Bone marrow (tissue), 2 donors: ENCODE data around the gene NDUFB4.
A peak's percentile ranks its signal among the peaks of the same experiment; 100 is the strongest.
"Not testable (repeated sequence)": the region's sequence is repeated elsewhere in the genome, so short reads cannot be mapped to it uniquely, and the experiment has no call there.

Experiments used
- DNase-seq, 2 donors: peaks; one replicate each; lab custom pipeline; 2025; lab: John Stamatoyannopoulos, UW

The NDUFB4 gene

DNA sequence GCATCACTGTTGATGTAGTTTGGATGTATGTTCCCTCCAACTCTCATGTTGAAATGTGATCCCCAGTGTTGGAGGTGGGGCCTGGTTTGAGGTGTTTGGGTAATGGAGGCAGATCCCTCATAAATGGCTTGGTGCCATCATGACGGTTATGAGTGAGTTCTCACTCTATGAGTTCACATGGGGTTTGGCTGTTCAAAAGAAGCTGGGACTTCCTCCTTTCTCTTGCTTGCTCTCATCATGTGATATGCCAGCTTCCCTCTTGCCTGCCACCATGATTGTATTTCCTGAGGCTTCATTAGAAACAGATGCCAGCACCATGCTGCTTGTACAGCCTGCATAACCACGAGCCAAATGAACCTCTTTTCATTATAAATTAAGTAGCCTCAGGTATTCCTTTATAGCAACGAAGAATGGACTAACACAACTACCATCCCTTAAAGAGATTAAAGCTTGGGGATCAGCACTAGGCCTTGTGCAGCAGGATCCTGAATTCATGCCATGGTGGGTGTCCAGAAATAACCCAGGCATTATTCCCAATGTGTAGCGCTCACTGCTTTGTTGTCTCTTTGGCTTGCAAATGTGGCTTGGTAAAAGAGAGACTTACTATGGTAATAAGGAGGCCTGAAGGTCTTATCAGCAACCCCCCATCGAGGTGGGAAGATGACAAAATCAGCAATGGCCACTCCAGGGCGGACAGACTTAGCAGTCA, 41.9 kb downstream of the NDUFB4 start:
- no peak for DNase-seq

DNA sequence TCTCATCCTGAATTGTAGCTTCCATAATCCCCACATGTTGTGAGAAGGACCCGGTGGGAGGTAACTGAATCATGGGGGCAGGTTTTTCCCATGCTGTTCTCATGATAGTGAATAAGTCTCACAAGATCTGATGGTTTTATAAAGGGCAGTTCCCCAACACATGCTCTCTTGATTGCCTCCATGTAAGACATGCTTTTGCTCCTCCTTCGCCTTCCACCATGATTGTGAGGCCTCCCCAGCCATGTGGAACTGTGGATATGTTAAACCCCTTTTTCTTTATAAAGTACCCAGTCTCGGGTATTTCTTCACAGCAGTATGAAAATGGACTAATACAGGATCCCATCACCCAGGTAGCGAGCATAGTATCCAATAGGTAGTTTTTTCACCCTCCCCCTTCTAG, 42.7 kb downstream of the NDUFB4 start:
- DNase-seq: not testable (repeated sequence)

DNA sequence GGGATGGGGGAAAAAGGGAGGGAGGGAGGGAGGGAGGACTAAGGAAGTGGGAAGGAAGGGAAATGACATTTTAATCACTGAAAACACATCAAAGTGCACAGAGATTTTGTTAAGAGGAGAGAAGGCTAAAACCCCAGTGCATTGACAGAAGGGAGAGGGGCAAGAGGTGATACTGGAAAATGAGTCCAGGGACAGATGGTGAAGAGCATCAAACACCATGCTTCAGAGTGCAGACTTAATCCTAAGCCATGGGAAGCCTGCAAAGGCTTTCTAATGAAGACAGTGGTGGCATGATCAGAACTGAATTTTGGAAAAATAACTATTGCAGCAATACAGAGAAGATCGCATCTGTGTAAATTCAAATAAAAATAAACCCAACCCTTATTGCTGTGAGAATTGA, 44.1 kb downstream of the NDUFB4 start:
- DNase-seq: no peak

DNA sequence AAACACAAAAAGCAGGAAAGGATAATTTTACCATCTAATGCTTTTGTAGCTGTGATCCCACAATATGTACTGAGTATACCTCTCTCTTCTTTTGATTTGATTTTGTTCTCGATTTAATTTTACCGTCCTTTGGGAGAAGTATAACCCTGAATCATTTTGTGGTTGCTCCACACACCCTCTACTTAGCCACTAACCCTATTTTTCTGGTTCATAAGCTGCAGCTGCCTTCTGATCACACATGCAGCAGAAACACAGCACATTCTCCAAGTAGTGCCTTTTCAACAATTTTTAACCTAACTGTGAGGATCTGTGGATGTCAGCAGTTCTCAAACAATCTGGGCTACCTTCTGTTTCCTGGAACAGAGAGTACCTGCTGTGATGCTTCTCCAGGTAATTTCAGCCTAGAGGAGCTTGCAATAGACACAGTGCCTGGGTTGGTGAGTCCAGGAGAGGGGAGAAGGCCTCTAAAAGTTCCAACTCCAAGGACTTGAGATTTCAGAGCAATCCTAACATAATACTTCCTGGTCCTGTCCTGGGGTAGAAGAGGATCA, 45.6 kb downstream of the NDUFB4 start:
- DNase-seq: no peak

DNA sequence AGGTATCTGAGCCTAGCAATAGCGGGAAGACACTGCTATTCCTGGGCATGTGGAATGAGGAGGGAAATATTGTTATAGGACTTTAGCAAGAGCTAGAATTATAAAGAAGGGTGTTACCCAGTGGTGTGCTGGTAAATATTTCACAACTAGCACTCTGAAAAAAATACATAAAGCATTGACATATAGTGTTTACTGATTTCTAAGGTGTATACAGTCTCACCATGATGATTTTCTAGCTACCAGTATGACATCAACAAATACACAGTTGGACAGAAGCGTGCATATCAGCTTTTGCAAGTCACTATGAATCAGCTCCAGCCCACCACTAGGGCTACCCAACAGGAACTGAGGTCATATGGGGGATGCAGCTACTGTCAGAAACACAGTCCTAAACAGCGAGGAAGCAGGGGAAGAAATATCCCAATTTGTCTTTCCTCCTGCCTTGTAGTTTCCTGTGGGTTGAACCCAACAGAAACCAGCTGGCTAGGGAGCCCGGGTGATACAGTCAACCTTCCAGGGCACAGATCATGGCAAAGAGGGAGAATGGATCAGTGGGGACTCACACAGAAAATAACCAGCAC, 46.3 kb downstream of the NDUFB4 start:
- DNase-seq: peak; percentile 5 to 96

DNA sequence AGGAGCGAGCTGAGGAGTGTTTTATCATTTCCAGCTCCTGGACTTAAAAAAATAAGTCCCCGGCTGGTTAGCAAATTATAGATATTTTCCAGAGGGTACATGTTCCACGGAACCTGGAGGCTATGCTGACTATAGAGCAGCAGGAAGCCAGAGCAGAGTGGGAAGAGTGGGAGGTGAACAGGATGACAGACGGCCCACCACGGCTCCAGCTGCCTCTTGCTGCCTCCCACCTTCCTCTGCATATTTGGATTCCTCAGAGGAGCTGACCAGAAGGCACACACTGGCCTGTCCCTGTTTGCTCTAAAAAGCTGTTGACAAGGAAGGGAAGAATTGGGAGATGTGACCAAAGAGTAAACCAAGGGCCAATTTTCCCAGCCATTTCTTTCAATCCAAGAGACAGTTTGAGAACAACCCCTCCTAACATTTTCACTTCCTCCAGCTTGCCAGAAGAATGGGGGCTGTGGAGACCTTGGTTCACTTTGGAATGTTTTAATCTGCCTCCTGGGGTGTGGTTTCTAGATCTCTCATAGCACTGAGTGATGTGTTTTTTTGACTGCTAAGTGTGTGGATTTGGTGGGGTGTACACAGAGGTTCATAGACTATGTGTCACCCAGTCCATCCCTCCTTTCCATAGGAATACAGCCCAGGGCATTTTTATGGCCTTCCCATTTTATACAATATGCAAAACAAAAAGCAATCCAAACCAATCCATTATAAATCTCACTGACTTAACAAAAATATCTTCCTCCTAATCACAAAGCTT, 49.1 kb downstream of the NDUFB4 start:
- peak in 1 of 2 donors; percentile 34 for DNase-seq

DNA sequence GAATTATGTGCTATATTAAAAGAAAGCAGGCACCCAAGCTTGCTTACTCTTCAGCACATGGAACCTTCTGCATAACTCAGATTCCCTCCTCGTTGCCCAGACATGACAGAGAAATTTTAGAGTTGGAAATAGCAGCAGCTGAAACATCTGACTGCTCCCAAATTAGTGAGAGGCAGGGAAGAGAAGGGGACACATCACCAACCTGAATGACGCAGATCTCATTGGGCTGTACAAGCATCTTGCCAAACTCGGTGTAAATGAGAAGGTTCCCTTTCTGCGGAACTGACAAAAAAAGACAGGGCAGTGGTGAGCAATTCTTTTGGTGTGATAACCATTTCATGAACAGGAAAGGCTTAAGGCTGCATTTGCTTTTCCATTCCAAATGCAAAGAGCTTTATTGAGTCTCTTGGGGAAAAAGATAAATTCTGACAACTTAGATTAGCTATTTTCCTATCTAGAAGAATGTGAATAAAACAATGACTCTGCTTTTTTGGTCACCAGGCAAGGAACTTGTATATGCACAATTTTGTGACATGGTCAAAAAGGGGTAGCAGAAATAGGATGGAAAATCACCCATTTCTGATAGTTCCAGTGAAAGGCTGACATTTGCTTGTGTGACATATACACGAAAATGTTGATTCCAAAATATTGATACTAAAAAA, 50.8 kb downstream of the NDUFB4 start:
- no peak for DNase-seq

DNA sequence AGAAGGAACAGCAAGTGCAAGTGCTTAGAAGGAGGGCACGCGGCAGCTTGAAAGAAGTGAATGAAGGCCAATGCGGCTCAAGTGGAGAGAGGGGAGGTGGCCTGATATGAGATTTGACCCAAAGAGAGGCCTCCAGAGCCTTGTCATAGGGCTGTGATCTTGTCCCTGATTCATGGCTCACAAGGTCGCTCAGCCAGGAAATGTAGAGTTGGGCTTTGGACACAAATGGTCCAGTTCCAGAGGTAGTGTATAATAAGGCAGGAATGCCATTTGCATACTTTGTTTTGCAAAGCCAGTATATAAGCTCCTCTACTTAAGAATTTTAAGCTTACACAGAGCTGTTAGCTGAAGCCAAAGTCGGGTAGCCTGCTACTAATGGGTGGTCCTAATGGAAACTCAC, 52.2 kb downstream of the NDUFB4 start:
- no peak for DNase-seq

DNA sequence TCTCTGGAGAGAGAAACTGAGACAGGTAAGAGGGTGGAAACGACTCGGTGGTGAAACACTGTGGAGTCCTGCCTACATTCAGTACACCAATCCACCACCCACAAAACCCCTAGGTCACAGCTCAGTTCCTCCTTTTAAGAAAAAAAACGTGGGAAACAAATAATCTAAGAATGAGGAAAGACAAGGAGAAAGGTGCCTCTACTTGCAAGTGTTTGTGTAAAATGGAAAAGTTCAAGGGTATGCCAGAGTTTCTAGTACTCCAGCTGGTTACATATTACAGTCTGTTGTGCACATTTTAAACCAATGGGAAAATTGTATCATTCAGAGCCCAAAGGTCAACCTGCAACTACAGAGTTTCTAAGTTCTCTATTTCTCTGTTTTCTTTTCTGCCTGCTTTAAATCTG, 53.7 kb downstream of the NDUFB4 start:
- no peak for DNase-seq

DNA sequence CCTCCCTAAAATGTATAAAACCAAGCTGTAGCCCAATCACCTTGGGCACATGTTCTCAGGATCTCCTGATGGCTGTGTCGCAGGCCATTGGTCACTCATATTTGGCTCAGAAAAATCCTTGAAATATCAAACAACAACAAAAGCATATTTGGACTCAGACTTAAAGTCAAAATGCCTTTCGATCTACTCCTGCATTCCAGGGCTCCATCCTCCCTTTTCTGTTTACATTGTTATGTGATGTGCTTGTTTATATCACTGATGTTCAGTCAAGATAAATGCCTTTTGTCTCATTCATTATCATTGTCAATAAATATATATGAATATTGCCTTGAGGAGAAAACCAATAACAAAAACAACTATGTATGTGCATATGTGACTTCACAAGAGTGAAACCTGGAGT, 54.2 kb downstream of the NDUFB4 start:
- DNase-seq: no peak
